HuH-7.5 (cell line): ENCODE measurements around the gene NLGN1.

Source experiments
- DNase-seq: peaks from one replicate; pipeline ENCODE4 v3.0.0; 2011; ENCODE audit warnings: low spot score

Gene NLGN1

GRCh38 chr3:173725507-173725906 lies 328.0 kb downstream of the NLGN1 start:
- no peak for DNase-seq

- DNase-seq, result no peak
Observed at GRCh38 chr3:173730391-173730790, 332.8 kb downstream of the NLGN1 start.

GRCh38 chr3:173732237-173732636 lies 334.7 kb downstream of the NLGN1 start:
- no peak for DNase-seq

GRCh38 chr3:173733029-173733652 lies 335.6 kb downstream of the NLGN1 start:
- DNase-seq, result no peak

GRCh38 chr3:173734473-173734872 lies 336.9 kb downstream of the NLGN1 start:
- DNase-seq, result no peak

- DNase-seq, result no peak
Observed at GRCh38 chr3:173734895-173735294, 337.4 kb downstream of the NLGN1 start.

GRCh38 chr3:173735841-173736240 lies 338.3 kb downstream of the NLGN1 start:
- DNase-seq, result no peak

- DNase-seq, result no peak
Observed at GRCh38 chr3:173737167-173737808, 339.7 kb downstream of the NLGN1 start.

GRCh38 chr3:173739726-173740125 lies 342.2 kb downstream of the NLGN1 start:
- no peak for DNase-seq

GRCh38 chr3:173742491-173742890 lies 344.9 kb downstream of the NLGN1 start:
- no peak for DNase-seq

GRCh38 chr3:173743111-173743510 lies 345.6 kb downstream of the NLGN1 start:
- no peak for DNase-seq

- DNase-seq, result no peak
Observed at GRCh38 chr3:173743516-173743915, 346.0 kb downstream of the NLGN1 start.

GRCh38 chr3:173744479-173744878 lies 346.9 kb downstream of the NLGN1 start:
- DNase-seq, result no peak

- no peak for DNase-seq
Observed at GRCh38 chr3:173744895-173745294, 347.4 kb downstream of the NLGN1 start.

GRCh38 chr3:173745952-173746682 lies 348.6 kb downstream of the NLGN1 start:
- no peak for DNase-seq

- no peak for DNase-seq
Observed at GRCh38 chr3:173747427-173747826, 349.9 kb downstream of the NLGN1 start.

- no peak for DNase-seq
Observed at GRCh38 chr3:173748105-173748504, 350.6 kb downstream of the NLGN1 start.

- no peak for DNase-seq
Observed at GRCh38 chr3:173750095-173750494, 352.6 kb downstream of the NLGN1 start.

GRCh38 chr3:173750591-173750990 lies 353.0 kb downstream of the NLGN1 start:
- DNase-seq, result no peak

GRCh38 chr3:173753593-173753992 lies 356.0 kb downstream of the NLGN1 start:
- DNase-seq, result no peak

- no peak for DNase-seq
Observed at GRCh38 chr3:173755161-173755560, 357.6 kb downstream of the NLGN1 start.

GRCh38 chr3:173761161-173761560 lies 363.6 kb downstream of the NLGN1 start:
- DNase-seq, result no peak

- DNase-seq, result no peak
Observed at GRCh38 chr3:173762501-173762900, 365.0 kb downstream of the NLGN1 start.
